Stimulated activated CD8-positive, alpha-beta memory T cell treated with anti-CD3 and anti-CD28 coated beads, Interleukin-12 subunit alpha, Interleukin-12 subunit beta, amount 100 ng/mL, for 24 hours (primary cell): Measurements from ENCODE around the gene LHFPL4.
"Not testable (repeated sequence)": the region's sequence is repeated elsewhere in the genome, so short reads cannot be mapped to it uniquely, and the experiment has no call there.

Experiments used
- DNase-seq: peaks from one replicate; pipeline ENCODE4 v3.0.0-alpha.2; 2020; ENCODE audit errors: extremely low read depth

LHFPL4 gene

DNA sequence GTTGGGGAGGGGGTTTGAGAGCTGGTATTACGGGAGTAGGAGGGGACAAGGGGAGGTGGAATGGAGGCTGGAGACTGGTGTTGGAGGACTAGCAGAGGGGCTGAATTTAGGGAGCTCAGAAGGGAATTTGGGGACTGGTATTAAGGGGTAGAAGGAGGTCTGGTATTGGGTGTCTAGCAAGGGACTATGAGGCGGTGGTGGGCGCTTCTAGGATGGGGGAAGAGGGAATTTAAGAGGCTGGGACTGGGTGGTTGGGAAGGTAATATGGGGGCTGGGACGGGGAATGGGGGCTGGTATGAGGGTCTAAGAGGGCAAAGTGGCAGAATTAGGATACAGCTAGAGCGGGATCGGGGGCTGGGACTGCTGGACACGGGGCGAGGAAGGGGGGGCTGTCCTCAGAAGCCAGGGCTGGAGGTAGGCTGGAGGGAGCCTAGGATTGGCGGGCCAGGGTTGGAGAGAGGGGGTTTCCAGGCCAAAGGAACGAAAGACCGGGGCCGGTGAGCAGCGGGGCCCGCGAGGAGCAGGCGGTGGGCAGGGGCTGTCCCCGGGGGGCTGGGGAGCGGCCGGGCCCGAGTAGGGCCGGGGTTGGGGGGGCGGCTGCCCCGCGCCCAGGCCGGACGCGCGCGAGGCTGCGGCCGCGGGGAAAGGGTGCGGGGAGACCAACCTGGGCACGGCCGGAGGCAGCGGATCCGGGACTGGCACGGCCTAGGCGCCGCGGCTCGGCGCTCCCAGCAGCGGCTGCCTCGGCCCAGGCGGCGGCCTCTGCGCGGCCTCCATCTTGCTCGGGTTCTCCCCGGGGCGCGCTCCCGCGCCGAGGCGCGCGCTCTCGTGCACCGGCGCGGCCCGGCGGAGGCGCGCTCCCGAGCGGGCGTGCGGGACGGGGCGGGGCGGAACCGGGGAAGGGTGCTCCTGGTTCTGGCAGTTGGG is at the start of gene LHFPL4:
LHFPL4 (minus strand) TSS at position 802 of the 927 bp plus-strand sequence. CDS start 1,143 bp downstream, outside the sequence.
- DNase-seq = no peak

DNA sequence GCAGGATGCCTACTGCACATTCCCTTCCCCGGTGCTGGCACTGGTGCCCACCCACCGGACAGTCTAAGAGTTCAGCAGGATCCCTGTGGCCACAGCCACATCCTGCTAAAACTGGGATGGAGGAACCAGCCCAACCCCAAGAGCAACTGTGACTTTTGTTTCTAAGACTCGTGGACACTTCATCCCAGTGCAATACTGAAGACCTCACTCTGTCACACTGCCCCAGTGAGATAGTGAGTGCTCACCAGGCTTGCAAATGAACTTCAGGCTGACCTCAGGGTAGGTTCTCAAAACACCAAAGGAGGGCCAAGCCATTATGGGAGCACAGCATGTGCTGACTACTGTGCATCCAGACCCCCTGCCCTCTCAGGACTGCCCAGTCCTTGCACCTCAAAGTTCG is 49.0 kb upstream of the LHFPL4 start:
- no peak for DNase-seq

DNA sequence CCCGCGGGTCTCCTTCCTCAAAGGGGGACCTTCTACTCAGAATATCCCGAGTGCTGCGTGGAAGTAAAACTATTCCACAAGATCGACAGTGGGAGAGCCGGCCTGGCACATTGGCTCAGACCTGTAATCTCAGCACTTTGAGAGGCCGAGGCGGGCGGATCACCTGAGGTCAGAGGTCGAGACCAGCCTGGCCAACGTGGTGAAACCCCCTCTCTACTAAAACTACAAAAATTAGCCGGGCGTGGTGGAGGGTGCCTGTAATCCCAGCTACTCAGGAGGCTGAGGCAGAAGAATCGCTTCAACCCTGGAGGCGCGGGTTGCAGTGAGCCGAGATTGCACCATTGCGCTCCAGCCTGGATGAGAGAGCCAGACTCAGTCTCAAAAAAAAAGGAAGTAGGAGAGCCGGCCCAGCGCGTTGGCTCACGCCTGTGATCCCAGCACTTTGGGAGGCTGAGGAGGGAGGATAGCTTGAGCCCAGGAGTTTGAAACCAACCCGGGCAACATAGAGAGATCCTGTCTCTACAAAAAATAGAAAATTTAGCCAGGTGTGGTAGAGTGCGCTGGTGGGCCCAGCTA is 47.5 kb upstream of the LHFPL4 start:
- not testable (repeated sequence) for DNase-seq

DNA sequence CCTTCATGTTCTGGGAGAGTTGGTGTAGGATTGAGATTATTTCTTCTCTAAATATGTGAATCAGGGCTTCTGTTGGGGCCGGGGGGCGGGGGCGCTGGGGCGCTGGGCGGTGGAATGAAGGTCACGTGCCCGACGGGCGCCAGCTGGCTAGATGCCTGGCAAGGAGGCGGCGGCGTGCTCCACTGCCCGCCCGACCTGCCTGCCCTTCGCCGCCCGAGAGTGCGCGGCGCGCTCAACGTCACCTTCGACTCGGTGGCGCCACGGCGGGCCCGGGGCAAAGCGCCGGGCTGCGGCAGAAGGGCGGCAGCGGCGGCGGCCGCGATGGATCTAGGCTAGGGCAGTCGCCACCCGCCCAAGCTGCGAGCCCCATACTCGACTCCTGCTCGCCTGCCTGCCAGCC is 47.0 kb upstream of the LHFPL4 start:
- no peak for DNase-seq

DNA sequence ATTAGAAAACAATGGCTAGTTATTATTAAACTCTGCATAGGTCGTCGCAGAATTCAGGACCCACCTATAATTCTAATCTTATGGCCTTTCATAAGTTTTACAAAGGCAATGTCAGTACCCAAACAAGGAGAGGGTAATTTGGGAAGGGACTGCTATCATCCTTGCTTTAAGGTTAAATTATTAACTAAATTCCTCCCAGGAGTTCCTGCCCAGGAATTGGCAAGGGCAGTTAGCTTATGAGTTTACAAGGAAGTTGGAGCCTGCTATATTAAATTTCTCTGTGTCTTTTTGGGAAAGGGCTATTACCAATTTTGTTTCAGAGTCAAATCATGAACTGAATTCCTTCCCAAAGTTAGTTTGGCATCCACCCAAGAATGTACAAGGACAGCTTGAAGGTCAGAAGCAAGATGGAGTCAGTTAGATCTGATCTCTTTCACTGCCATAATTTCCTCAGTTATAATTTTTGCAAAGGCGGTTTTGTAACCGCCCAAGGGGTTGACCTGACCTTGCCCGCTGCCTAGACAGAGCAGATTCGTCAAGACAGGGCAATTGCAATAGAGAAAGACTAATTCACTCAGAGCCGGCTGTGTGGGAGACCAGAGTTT is 45.3 kb upstream of the LHFPL4 start:
- DNase-seq = no peak

DNA sequence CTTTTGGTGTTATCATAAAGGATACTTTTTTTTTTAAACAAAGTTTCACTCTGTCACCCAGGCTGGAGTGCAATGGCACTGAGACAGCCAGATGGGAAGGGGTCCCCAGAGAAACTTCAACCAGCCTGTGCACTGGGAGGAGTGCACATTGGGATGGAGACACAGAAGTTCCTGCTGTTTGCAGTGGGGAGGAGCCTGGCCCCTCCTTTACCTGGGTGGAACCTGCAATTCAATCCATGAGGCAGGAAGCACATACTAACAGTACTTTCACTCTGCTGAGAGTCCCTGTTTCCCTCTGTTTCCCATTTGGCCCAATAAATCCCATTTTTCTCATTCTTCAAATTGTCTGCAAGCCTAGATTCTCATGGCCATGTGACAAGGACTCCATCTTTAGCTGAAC is 42.3 kb upstream of the LHFPL4 start:
- no peak for DNase-seq

DNA sequence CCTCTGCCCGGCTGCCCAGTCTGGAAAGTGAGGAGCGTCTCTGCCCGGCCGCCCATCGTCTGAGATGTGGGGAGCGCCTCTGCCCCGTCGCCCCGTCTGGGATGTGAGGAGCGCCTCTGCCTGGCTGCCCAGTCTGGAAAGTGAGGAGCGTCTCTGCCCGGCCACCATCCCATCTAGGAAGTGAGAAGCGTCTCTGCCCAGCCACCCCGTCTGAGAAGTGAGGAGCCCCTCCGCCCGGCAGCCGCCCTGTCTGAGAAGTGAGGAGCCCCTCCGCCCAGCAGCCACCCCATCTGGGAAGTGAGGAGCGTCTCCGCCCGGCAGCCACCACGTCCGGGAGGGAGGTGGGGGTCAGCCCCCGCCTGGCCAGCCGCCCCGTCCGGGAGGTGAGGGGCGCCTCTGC is 38.2 kb upstream of the LHFPL4 start:
- not testable (repeated sequence) for DNase-seq

DNA sequence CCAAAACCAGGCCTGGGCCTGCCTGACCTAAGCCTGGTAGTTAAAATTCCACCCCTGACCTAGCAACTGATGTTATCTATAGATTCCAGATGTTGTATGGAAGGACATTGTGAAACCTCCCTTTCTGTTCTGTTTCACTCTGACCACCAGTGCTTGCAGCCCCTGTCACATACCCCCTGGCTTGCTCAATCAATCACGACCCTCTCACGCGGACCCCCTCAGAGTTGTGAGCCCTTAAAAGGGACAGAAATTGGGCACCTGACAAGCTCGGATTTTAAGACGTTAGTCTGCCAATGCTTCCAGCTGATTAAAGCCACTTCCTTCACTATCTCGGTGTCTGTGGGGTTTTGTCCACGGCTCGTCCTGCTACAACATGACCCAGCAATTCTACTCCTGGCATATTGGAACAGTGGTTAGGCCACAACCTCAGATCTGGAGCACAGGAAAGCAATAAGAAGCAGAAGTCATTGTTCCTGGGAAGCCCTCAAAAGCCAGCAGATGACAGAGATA is 36.7 kb upstream of the LHFPL4 start:
- DNase-seq = no peak

- DNase-seq = no peak
Measured at GRCh38 chr3:9583792-9584191, 30.2 kb upstream of the LHFPL4 start.

DNA sequence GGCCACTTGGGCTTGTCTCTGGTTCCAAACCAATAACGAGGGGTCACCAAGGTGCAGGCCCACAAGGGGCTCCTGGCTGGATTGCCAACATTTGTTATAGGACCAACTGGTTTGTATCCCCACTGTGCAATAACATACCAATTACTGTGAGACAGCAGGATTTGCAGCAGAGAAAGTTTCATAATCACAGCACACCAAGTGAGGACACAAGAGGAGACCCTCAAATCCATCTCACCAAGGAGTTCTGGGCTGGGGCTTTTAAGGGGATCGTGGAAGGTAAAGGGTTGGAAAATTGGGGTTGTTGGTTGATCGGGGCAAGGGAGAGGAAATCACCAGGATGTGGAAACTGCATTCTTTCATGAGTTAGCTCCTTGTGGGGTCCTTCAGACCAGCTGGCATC is 29.7 kb upstream of the LHFPL4 start:
- no peak for DNase-seq

- no peak for DNase-seq
Measured at GRCh38 chr3:9582332-9582731, 28.7 kb upstream of the LHFPL4 start.

GRCh38 chr3:9581742-9582141 is 28.1 kb upstream of the LHFPL4 start:
- no peak for DNase-seq

- no peak for DNase-seq
Measured at GRCh38 chr3:9569054-9569453, 15.4 kb upstream of the LHFPL4 start.

DNA sequence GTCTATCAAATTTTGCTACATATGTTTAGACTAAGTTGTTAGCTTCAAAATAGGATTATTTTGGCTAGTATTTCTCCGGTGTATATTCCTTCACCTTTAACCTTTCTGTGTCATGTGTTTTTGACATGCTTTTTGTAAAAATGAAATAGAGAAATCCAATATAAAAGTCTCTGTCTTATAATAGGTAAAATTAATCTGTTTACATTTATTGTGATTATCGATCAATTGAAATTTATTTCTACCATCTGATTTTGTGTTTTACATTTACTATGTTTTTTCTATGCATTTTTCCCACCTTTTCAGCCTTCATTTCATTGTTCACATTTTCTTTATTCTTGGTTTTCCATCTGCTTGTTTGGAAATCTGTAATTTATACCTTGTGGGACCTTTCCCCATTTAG is 11.7 kb upstream of the LHFPL4 start:
- DNase-seq = no peak

DNA sequence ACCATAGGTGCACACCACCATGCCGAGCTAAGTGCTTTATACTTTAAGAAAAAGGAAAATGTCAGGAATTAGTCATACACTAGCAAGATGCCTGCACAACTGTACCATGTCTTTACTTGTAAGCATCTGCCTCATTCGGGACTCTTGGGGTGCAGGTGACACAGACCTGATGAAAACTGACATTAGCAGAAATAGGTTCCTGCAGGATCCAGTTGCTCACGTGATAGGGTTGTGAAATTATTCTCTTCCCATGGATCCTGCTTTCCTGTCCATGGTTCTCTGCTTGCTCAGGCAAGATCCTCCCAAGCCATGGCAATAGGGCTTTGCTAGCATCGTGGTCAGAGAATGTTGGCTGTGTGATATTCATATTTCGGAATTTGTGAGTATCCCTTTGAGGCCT is 10.2 kb upstream of the LHFPL4 start:
- DNase-seq = no peak

- DNase-seq = not testable (repeated sequence)
Measured at GRCh38 chr3:9560056-9560455, 6.4 kb upstream of the LHFPL4 start.

GRCh38 chr3:9553948-9554513 is 409 bp upstream of the LHFPL4 start:
- DNase-seq = no peak

DNA sequence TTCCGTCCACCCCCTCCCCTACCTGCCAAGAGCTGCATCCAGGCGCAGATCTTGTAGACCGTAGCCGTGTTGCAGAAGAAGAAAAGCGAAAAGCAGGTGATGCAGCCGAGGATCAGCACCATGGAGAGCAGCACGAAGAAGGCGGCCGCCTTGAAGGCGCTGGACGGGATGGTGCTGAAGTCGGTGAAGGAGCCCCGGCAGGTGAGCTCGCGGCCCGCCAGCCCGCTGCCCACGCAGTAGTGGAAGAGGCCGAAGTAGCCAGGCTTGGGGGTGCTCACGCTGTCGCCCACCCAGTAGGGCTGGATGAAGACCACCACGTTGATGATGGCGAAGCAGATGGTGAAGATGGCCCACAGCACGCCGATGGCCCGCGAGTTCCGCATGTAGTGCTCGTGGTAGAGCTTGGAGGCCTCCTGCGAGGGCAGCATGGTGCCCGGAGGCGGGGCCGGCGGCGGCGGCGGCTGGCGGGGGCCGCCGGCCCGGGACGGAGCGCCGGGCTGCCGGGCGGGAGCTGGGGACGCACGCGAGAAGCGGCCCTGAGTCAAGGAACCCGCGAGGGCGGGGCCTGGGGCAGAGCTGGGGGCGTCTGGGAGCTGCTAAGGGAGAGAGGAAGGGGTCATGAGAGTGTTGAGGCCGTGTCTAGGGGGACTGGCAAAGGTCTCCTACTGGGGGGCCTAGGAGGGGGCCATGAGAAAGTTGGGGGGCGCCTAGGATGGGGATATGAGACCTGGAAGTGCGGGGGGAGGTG is 1.2 kb downstream of the LHFPL4 start:
- no peak for DNase-seq

DNA sequence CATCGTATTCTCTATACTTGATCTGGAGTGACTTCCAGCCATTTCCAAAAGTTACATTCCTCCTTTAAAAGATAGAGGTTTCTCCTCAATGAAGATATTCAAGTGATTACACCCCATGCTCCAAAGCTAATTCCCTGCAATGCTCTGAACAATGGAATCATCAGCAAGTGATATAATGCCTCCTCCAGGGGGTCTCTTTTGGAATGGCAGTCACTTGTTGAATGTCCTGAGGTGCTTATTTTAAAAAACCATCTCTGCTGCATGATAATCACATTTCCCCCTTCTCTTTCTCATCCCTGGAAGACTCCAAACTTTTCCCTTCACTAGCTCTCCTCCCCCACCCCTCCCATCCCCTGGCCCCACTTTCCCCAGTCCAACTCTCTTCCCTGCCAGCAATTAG is 2.6 kb downstream of the LHFPL4 start:
- DNase-seq = no peak

DNA sequence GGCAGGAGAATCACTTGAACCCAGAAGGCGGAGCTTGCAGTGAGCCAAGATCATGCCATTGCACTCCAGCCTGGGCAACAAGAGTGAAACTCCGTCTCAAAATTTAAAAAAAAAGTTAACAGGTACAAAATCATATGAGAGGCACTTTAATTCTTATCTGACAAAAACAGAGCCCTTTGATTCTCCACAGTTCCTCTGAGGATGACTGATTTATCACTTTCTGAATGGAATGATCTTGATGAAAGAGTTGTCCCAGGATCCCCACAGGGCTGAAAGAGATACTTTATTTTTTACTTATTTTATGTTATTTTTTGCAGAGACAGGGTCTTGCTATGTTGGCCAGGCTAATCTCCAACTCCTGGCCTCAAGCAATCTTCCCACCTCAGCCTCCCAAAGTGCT is 4.0 kb downstream of the LHFPL4 start:
- DNase-seq = no peak

- DNase-seq = no peak
Measured at GRCh38 chr3:9548991-9549390, 4.6 kb downstream of the LHFPL4 start.

DNA sequence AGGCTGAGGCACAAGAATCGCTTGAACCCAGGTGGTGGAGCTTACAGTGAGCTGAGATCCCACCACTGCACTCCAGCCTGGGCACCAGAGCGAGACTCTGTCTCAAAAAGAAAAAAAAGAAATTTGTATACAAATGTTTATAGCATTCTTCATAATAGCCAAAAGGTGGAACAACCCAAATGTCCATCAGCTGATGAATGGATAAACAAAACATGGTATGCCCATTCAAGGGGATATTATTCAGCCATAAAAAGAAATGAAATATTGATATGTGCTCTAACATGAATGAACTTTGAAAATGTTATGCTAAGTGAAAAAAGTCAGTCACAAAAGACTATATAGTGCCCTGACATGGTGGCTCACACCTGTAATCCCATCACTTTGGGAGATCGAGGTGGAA is 11.4 kb downstream of the LHFPL4 start:
- no peak for DNase-seq
